Endodermal cell (in vitro differentiated cells): ENCODE results near the gene DRG2. TPM values are rescaled to one million over a fixed set of nuclear protein-coding genes. Genes with fewer than 3 reads are reported as not detected.

Source experiments
- DNase-seq: peaks from one replicate; pipeline ENCODE4 v3.0.0-alpha.2; 2017
- H3K27ac ChIP-seq: 2 replicates; pipeline ENCODE4 v1.5.1; 2013; ENCODE audit warnings: mild to moderate bottlenecking, low read depth, low read length, moderate library complexity
- H3K27me3 ChIP-seq: 2 replicates; pipeline ENCODE4 v1.6.1; 2013; ENCODE audit warnings: mild to moderate bottlenecking, low read length, moderate library complexity; ENCODE audit not compliant: insufficient read depth, control insufficient read depth, poor library complexity, severe bottlenecking
- H3K36me3 ChIP-seq: 2 replicates; pipeline ENCODE4 v1.7.0; 2013; ENCODE audit warnings: mild to moderate bottlenecking, low read length, moderate library complexity; ENCODE audit not compliant: control insufficient read depth, insufficient read depth
- H3K4me1 ChIP-seq: one replicate; pipeline ENCODE4 v1.7.0; 2013; ENCODE audit warnings: low read length; ENCODE audit not compliant: control insufficient read depth, insufficient read depth
- H3K4me3 ChIP-seq: 2 replicates; pipeline ENCODE4 v1.5.1; 2013; ENCODE audit warnings: mild to moderate bottlenecking, low read length, moderate library complexity
- H3K9ac ChIP-seq: 2 replicates; pipeline ENCODE4 v1.6.1; 2013; ENCODE audit warnings: mild to moderate bottlenecking, low read length, moderate library complexity; ENCODE audit not compliant: poor library complexity, severe bottlenecking; ENCODE audit errors: extremely low read depth
- H3K9me3 ChIP-seq: 2 replicates; pipeline ENCODE4 v1.6.1; 2013; ENCODE audit warnings: mild to moderate bottlenecking, low read length, moderate library complexity; ENCODE audit not compliant: control insufficient read depth
- H3K27ac Mint-ChIP-seq: 2 replicates; pipeline ENCODE4 v1.8.0; 2020; ENCODE audit warnings: mixed read lengths
- H3K27me3 Mint-ChIP-seq: 2 replicates; pipeline ENCODE4 v1.8.0; 2021; ENCODE audit warnings: mild to moderate bottlenecking, mixed read lengths; ENCODE audit not compliant: insufficient read depth
- H3K36me3 Mint-ChIP-seq: 2 replicates; pipeline ENCODE4 v1.8.0; 2020; ENCODE audit warnings: low read depth, mixed read lengths
- H3K4me1 Mint-ChIP-seq: 2 replicates; pipeline ENCODE4 v1.8.0; 2020; ENCODE audit warnings: mixed read lengths
- H3K4me3 Mint-ChIP-seq: 2 replicates; pipeline ENCODE4 v1.8.0; 2020; ENCODE audit warnings: mild to moderate bottlenecking, moderate library complexity, mixed read lengths
- H3K9me3 Mint-ChIP-seq: 2 replicates; pipeline ENCODE4 v1.8.0; 2020; ENCODE audit warnings: mild to moderate bottlenecking, mixed read lengths
- WGBS, 2 experiments: methylation state at CpG; one replicate each; pipeline versions ENCODE4 v1.1.5 to v1.1.7; 2013; ENCODE audit warnings: missing lambda C conversion rate in 2 of 2, mixed read lengths in 1 of 2; ENCODE audit not compliant: insufficient coverage in 1 of 2, insufficient read length in 1 of 2; 5-methylcytosine and 5-hydroxymethylcytosine counted together
- long read RNA-seq, 4 experiments: library from polyadenylated mRNA in 2 of 4; library from RNA in 1 of 4; library from capped mRNA in 1 of 4; stranded (forward) in 3 of 4; unstranded in 1 of 4; transcript quantifications; one replicate each; pipeline ENCODE4 v2.0.0, GENCODE V29; 2020 to 2021; ENCODE audit warnings: inconsistent platforms in 1 of 4
- polyA plus RNA-seq, 2 experiments: library from polyadenylated mRNA; stranded (reverse); fragments of 50-300 nt; gene quantifications; one replicate each; pipeline ENCODE4 v1.2.3, GENCODE V29; 2013
- total RNA-seq, 2 donors: library from RNA; stranded (reverse); fragmentation: NEBNext Ultra II Directional in 1 of 2; extraction: Animal tissue kit (Norgen Biotek cat#: 25700) in 1 of 2; gene quantifications; 2 replicates in 1 of 2; 3 replicates in 1 of 2; pipeline ENCODE4 v1.2.1, GENCODE V29; 2021
- TF ChIP-seq, protein P1 (sequence below): fragments of 200-600 bp; sonication (generic); conservative IDR thresholded peaks from 2 replicates; pipeline ENCODE4 v1.5.0; 2021; ENCODE audit warnings: antibody characterized with exemption, mild to moderate bottlenecking

The DRG2 gene, protein sequence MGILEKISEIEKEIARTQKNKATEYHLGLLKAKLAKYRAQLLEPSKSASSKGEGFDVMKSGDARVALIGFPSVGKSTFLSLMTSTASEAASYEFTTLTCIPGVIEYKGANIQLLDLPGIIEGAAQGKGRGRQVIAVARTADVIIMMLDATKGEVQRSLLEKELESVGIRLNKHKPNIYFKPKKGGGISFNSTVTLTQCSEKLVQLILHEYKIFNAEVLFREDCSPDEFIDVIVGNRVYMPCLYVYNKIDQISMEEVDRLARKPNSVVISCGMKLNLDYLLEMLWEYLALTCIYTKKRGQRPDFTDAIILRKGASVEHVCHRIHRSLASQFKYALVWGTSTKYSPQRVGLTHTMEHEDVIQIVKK
- 10 to 100 TPM; 45.1 to 49.9 TPM for total RNA-seq
- 38.1 TPM for polyA plus RNA-seq (2013, experiment 1 of 2)
- 38.7 TPM for polyA plus RNA-seq (2013, experiment 2 of 2)
- long read RNA-seq, experiment 1, transcript DRG2-201 (13 exons, 1,964 nt): major isoform, 9 of 23 reads
- long read RNA-seq, experiment 1, partial matches to known transcripts: 2 of 23 reads
- long read RNA-seq, experiment 1, other reads (novel, unspliced or antisense): 12 of 23 reads
- long read RNA-seq, experiment 2, transcript DRG2-201 (13 exons, 1,964 nt): major isoform, 50 of 71 reads
- long read RNA-seq, experiment 2, partial matches to known transcripts: 3 of 71 reads
- long read RNA-seq, experiment 2, other reads (novel, unspliced or antisense): 13 of 71 reads
- long read RNA-seq, experiment 3, transcript DRG2-201 (13 exons, 1,964 nt): major isoform, 200 of 242 reads
- long read RNA-seq, experiment 3, partial matches to known transcripts: 1 of 242 reads
- long read RNA-seq, experiment 3, other reads (novel, unspliced or antisense): 41 of 242 reads
- long read RNA-seq, experiment 4, transcript DRG2-201 (13 exons, 1,964 nt): major isoform, 125 of 154 reads
- long read RNA-seq, experiment 4, partial matches to known transcripts: 11 of 154 reads
- long read RNA-seq, experiment 4, other reads (novel, unspliced or antisense): 12 of 154 reads

- TF ChIP-seq, protein P1, sequence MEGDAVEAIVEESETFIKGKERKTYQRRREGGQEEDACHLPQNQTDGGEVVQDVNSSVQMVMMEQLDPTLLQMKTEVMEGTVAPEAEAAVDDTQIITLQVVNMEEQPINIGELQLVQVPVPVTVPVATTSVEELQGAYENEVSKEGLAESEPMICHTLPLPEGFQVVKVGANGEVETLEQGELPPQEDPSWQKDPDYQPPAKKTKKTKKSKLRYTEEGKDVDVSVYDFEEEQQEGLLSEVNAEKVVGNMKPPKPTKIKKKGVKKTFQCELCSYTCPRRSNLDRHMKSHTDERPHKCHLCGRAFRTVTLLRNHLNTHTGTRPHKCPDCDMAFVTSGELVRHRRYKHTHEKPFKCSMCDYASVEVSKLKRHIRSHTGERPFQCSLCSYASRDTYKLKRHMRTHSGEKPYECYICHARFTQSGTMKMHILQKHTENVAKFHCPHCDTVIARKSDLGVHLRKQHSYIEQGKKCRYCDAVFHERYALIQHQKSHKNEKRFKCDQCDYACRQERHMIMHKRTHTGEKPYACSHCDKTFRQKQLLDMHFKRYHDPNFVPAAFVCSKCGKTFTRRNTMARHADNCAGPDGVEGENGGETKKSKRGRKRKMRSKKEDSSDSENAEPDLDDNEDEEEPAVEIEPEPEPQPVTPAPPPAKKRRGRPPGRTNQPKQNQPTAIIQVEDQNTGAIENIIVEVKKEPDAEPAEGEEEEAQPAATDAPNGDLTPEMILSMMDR: no peak
- no peaks in the 10 kb centered on the region for H3K9me3 Mint-ChIP-seq
- H3K4me1 ChIP-seq: no peaks in the 10 kb centered on the region
- H3K27ac ChIP-seq: peak within 1 kb of the TSS; percentile 74
- peak within 1 kb of the TSS; percentile 96 for H3K4me3 Mint-ChIP-seq
- no peaks in the 10 kb centered on the region for H3K36me3 ChIP-seq
- H3K36me3 Mint-ChIP-seq: peaks cover 9% of the 10 kb centered on the region
- no peaks in the 10 kb centered on the region for H3K9me3 ChIP-seq
- no peaks in the 10 kb centered on the region for H3K27me3 Mint-ChIP-seq
- peak; percentile 99 for DNase-seq
- 3 to 4% methylated on average over 43 to 52 of the region's 52 CpGs for WGBS, 2 experiments
- H3K4me3 ChIP-seq: peak within 1 kb of the TSS; percentile 98
- peaks cover 9% of the 10 kb centered on the region for H3K4me1 Mint-ChIP-seq
- peak within 1 kb of the TSS; percentile 95 for H3K27ac Mint-ChIP-seq
- H3K27me3 ChIP-seq: no peaks in the 10 kb centered on the region
- H3K9ac ChIP-seq: peak within 1 kb of the TSS; percentile 73
Observed at GRCh38 chr17:18087610-18088491, at the start of gene DRG2. TSS of gene DRG2 (plus strand) at chr17:18087948. CDS start at chr17:18088024, 76 bp downstream.

GRCh38 chr17:18038149-18038850 is 49.4 kb upstream of the DRG2 start:
- Mint-ChIP-seq H3K36me3 (peaks cover 3% of the 10 kb centered on the region), H3K4me3 (peak overlapping the region; percentile 92), H3K27me3 (no peaks in the 10 kb centered on the region), H3K27ac (peak overlapping the region; percentile 93), H3K9me3 (no peaks in the 10 kb centered on the region), H3K4me1 (peaks cover 51% of the 10 kb centered on the region)
- TF ChIP-seq, protein P1: no peak
- H3K27ac ChIP-seq: no peak overlapping the region
- peak overlapping the region; percentile 97 for H3K4me3 ChIP-seq
- 5 to 6% methylated on average over 11 to 12 of the region's 13 CpGs for WGBS, 2 experiments
- peak; percentile 68 for DNase-seq
- no peaks in the 10 kb centered on the region for H3K9me3 ChIP-seq
- peak overlapping the region; percentile 90 for H3K9ac ChIP-seq
- H3K36me3 ChIP-seq: peaks cover 36% of the 10 kb centered on the region
- H3K4me1 ChIP-seq: peaks cover 5% of the 10 kb centered on the region
- no peaks in the 10 kb centered on the region for H3K27me3 ChIP-seq
